Endothelial cell of umbilical vein (primary cell): ENCODE results near the gene PXYLP1. TPM values are rescaled to one million over a fixed set of nuclear protein-coding genes. Genes with fewer than 3 reads are reported as not detected.

Experiments used
- BruUV-seq: library from RNA; stranded (reverse); fragments of 400-500 nt; replicated peaks from 2 replicates; lab custom pipeline; 2021; lab: Mats Ljungman, UMichigan
- CTCF ChIA-PET: fragments of 300-600, 350-600 bp; sonication (Branson Sonifier 250); formaldehyde crosslinking; loops from one replicate; lab custom pipeline; 2021; ENCODE audit warnings: antibody characterized with exemption, inconsistent platforms; lab: Charles Lee
- POLR2A ChIA-PET: fragments of 300-600, 350-600 bp; sonication (Branson Sonifier 250); formaldehyde crosslinking; loops from one replicate; lab custom pipeline; 2021; ENCODE audit warnings: antibody characterized with exemption, inconsistent platforms; lab: Charles Lee
- DNase-seq: peaks from one replicate; pipeline ENCODE4 v3.0.0-alpha.2; 2011; ENCODE audit warnings: low read depth, low spot score
- FAIRE-seq: peaks from 2 replicates; lab custom pipeline; 2011; peaks lifted over from hg19 to GRCh38; lab: Jason Lieb, UNC
- H2AFZ ChIP-seq: 2 replicates; pipeline ENCODE4 v1.6.0; 2012; ENCODE audit warnings: low read depth, low read length, control low read depth, inconsistent platforms
- H3K27ac ChIP-seq: 2 replicates; pipeline ENCODE4 v1.5.1; 2011; ENCODE audit warnings: low read depth, mild to moderate bottlenecking, control low read depth, low read length, moderate library complexity; ENCODE audit not compliant: insufficient read depth
- H3K27me3 ChIP-seq, 2 experiments: 2 replicates each; pipeline versions ENCODE4 v1.6.0 to v1.6.1; 2011; ENCODE audit warnings: low read length in 2 of 2, mixed read lengths in 1 of 2; ENCODE audit not compliant: control insufficient read depth in 2 of 2, insufficient read depth in 2 of 2
- H3K36me3 ChIP-seq, 2 experiments: 2 replicates in 1 of 2; 3 replicates in 1 of 2; pipeline ENCODE4 v1.5.1; 2011; ENCODE audit warnings: low read length in 2 of 2, mild to moderate bottlenecking in 1 of 2, moderate library complexity in 1 of 2; ENCODE audit not compliant: control insufficient read depth in 2 of 2, insufficient read depth in 2 of 2; ENCODE audit errors: extremely low read depth in 1 of 2
- H3K4me1 ChIP-seq: 3 replicates; pipeline ENCODE4 v1.5.1; 2011; ENCODE audit warnings: mild to moderate bottlenecking, low read length; ENCODE audit not compliant: control insufficient read depth, insufficient read depth; ENCODE audit errors: extremely low read depth
- H3K4me2 ChIP-seq: 2 replicates; pipeline ENCODE4 v1.6.1; 2011; ENCODE audit warnings: low read length, control low read depth, mixed read lengths; ENCODE audit not compliant: insufficient read depth
- H3K4me3 ChIP-seq, 3 experiments: fragments of 200-600 bp in 1 of 3; sonication (generic), shearing (Covaris generic) in 1 of 3; replicated peaks in 1 of 3; 2 replicates each; pipeline ENCODE4 v1.5.1; 2011 to 2016; ENCODE audit warnings: control low read depth in 3 of 3, low read length in 3 of 3, mild to moderate bottlenecking in 2 of 3, inconsistent platforms in 1 of 3, low read depth in 1 of 3, moderate library complexity in 1 of 3; ENCODE audit not compliant: insufficient read depth in 1 of 3
- H3K79me2 ChIP-seq: 2 replicates; pipeline ENCODE4 v1.6.0; 2012; ENCODE audit warnings: low read length, inconsistent platforms; ENCODE audit not compliant: control insufficient read depth, insufficient read depth
- H3K9ac ChIP-seq: replicated peaks from 2 replicates; pipeline ENCODE3; 2011; ENCODE audit warnings: low read length, control low read depth; ENCODE audit not compliant: insufficient read depth; ENCODE audit errors: extremely low read depth
- H3K9me1 ChIP-seq: replicated peaks from 3 replicates; pipeline ENCODE4 v1.6.0; 2011; ENCODE audit warnings: mild to moderate bottlenecking, low read length; ENCODE audit not compliant: control insufficient read depth, insufficient read depth; ENCODE audit errors: extremely low read depth
- H3K9me3 ChIP-seq: replicated peaks from 2 replicates; pipeline ENCODE4 v1.5.1; 2012; ENCODE audit warnings: low read length, inconsistent platforms; ENCODE audit not compliant: control insufficient read depth, insufficient read depth
- H4K20me1 ChIP-seq: replicated peaks from 2 replicates; pipeline ENCODE3; 2011; ENCODE audit warnings: mild to moderate bottlenecking, low read length; ENCODE audit not compliant: control insufficient read depth, insufficient read depth; ENCODE audit errors: extremely low read depth
- CTCF ChIP-seq, 2 donors: IDR thresholded peaks; 1 replicate in 1 of 2; 2 replicates in 1 of 2; pipeline ENCODE4 v1.5.1; 2011; ENCODE audit warnings: low read length in 2 of 2, mild to moderate bottlenecking in 2 of 2, moderate library complexity in 2 of 2, control low read depth in 1 of 2, inconsistent platforms in 1 of 2, low read depth in 1 of 2; ENCODE audit not compliant: insufficient read depth in 1 of 2; ENCODE audit errors: extremely low read depth in 1 of 2
- EZH2 ChIP-seq: IDR thresholded peaks from 2 replicates; pipeline ENCODE4 v1.6.1; 2012; ENCODE audit warnings: borderline replicate concordance, low read depth, mild to moderate bottlenecking, moderate library complexity, low read length, inconsistent platforms; ENCODE audit not compliant: severe bottlenecking
- MYC ChIP-seq: IDR thresholded peaks from one replicate; pipeline ENCODE4 v1.6.1; 2011; ENCODE audit warnings: mild to moderate bottlenecking, low read depth, low read length
- POLR2A ChIP-seq: IDR thresholded peaks from 2 replicates; pipeline ENCODE4 v1.6.1; 2012; ENCODE audit warnings: low read depth, mild to moderate bottlenecking, control low read depth, low read length
- POLR2AphosphoS5 ChIP-seq: IDR thresholded peaks from 2 replicates; pipeline ENCODE4 v1.6.1; 2012; ENCODE audit warnings: low read depth, mild to moderate bottlenecking, control low read depth, low read length, moderate library complexity; ENCODE audit not compliant: insufficient read depth
- dilution Hi-C: fragments of 300-500 bp; cut with MboI; formaldehyde crosslinking; loops from one replicate; pipeline ENCODE4 v1.15.0; 2019; ENCODE audit warnings: low sequenced_read_pairs; ENCODE audit not compliant: extremely low pct_ligation_motif_present
- intact Hi-C: fragments of 100-400 bp; cut with micrococcal nuclease; formaldehyde crosslinking; loops from one replicate; pipeline ENCODE4 v1.10.0; 2022
- polyA plus RNA-seq, 4 experiments: library from polyadenylated mRNA; depleted of rRNA in 3 of 4; stranded (reverse) in 3 of 4; unstranded in 1 of 4; fragments of >200 nt; gene quantifications; 2 replicates each; pipeline versions ENCODE4 v1.2.1 to v1.2.3, GENCODE V29; 2011 to 2012; ENCODE audit warnings: missing spikeins in 1 of 4
- total RNA-seq: library from RNA; stranded (reverse); gene quantifications from 2 replicates; pipeline ENCODE4 v1.2.3, GENCODE V29; 2021

Gene PXYLP1
- total and polyA plus RNA-seq, 2 donors (not counting 3 experiments of a cell fraction or from before 2014, with no cell fraction given) = 0.84 to 1.7 TPM

- Histone ChIP-seq H3K9ac (peak overlapping the region; percentile 14), H3K9me3 (no peaks in the 10 kb centered on the region), H3K9me1 (no peaks in the 10 kb centered on the region), H4K20me1 (no peaks in the 10 kb centered on the region), H3K4me3 (peak overlapping the region; percentile 1 to 65 (median 49)), H2AFZ (peak overlapping the region; percentile 86), H3K4me2 (peak overlapping the region; percentile 77), H3K27ac (peak overlapping the region; percentile 57), H3K36me3 (no peaks in the 10 kb centered on the region), H3K27me3 (no peaks in the 10 kb centered on the region), H3K79me2 (no peaks in the 10 kb centered on the region), H3K4me1 (peaks cover 11% of the 10 kb centered on the region)
- DNase-seq (peak; percentile 97), FAIRE-seq (peak; percentile 100)
- intact Hi-C loops = loop anchor here (1.0 to 2.0 kb wide), 9 partner anchors 19 to 249 kb away; partner anchors contain the start of gene ZBTB38
- TSS peak; percentile 96 for BruUV-seq
- dilution Hi-C loops = no loop called here
- peak; percentile 80 to 86 for TF ChIP-seq CTCF (IDR thresholded peaks at IDR 0.05; ENCODE audit: extremely low read depth in 1 of 2, insufficient read depth in 1 of 2, low read depth in 1 of 2, low read length in 2 of 2)
- TF ChIP-seq MYC = no peak
- TF ChIP-seq EZH2 = no peak
- peak; percentile 95 for TF ChIP-seq POLR2AphosphoS5
- peak; percentile 76 for TF ChIP-seq POLR2A
- ChIA-PET CTCF (interaction anchor here (0.6 to 5.6 kb wide), 41 partner anchors 9 to 295 kb away, joined by 3 to 165 read pairs (median 6); partner anchors contain the start of genes PXYLP1 and ZBTB38), POLR2A (interaction anchor here (0.9 to 1.3 kb wide), 2 partner anchors 80 to 140 kb away, joined by 3 to 4 read pairs; partner anchors contain the start of gene PXYLP1)
These were observed 80.1 kb downstream of the PXYLP1 start for GRCh38 chr3:141311496-141312353.
